HG03575 (cell line): ENCODE measurements around the gene SNX9.
"Not testable (repeated sequence)": the region's sequence is repeated elsewhere in the genome, so short reads cannot be mapped to it uniquely, and the experiment has no call there.

Experiments used
- ATAC-seq: cut with Tn5 transposase; IDR thresholded peaks from one replicate; pipeline ENCODE4 v1.9.1; 2021; ENCODE audit not compliant: unreplicated experiment, insufficient number of reproducible peaks, low FRiP score; ENCODE audit errors: extremely low read depth

The SNX9 gene

GRCh38 chr6:157900262-157900661 is 77.2 kb downstream of the SNX9 start:
- not testable (repeated sequence) for ATAC-seq

DNA sequence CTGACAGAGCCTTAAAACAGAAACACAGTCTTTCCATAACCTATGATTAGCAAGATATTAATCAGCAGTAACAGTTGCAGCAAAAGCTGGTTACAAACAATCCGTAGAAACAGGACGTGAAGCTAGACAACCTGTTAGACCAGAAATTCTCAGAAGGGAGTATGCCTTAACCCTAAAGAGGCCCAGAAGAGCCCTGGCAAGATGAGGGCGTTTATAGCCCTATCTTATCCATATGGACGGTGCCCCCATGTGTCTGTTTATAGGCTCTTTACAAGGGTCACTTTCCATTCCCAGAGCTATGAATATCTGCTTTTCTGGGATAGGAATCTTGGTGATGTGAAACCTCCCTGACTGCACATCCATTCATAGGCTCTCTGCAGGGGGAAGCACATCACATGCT is 77.7 kb downstream of the SNX9 start:
- ATAC-seq: not testable (repeated sequence)

DNA sequence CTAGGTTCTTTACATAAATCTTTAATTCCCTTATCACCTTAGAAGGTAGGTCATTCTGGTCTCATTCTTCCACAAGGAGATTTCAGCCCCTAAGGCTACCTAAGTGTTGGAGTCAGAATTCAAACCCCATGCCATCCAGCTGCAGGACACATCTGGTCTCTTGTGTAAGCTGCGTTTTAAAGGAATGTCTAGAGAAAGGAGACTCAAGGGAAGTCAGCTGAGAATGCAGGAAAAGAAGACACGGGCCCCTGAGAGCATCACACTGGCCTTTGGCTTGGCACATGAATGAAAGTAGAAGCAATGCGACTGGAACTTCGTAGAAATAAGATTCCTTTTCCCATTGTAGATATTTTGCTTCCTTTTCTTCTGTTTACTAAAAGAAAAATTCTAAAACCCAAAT is 82.0 kb downstream of the SNX9 start:
- ATAC-seq: no peak

- no peak for ATAC-seq
These were observed 82.7 kb downstream of the SNX9 start for GRCh38 chr6:157905590-157906342.

GRCh38 chr6:157906537-157907061 is 83.6 kb downstream of the SNX9 start:
- ATAC-seq: no peak

DNA sequence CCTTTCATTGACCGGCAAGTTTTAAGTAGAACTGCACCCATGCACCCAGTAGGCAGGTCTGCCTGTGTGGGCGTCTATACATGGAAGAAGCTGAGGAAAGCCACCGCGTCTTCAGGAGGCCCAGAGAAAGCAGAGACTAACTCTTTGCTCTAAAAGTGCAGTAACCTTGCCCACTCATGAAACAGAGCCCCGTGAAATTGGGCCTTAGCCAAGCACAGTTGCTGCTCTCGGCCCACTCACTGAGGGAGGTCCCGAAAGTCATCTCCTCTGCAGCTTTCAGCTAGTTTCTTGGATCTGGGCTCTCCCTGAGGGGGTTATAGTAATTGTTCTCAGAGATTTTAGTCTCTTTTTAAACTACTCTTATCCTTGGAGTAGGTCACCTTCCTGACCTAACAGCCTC is 84.6 kb downstream of the SNX9 start:
- ATAC-seq: no peak

DNA sequence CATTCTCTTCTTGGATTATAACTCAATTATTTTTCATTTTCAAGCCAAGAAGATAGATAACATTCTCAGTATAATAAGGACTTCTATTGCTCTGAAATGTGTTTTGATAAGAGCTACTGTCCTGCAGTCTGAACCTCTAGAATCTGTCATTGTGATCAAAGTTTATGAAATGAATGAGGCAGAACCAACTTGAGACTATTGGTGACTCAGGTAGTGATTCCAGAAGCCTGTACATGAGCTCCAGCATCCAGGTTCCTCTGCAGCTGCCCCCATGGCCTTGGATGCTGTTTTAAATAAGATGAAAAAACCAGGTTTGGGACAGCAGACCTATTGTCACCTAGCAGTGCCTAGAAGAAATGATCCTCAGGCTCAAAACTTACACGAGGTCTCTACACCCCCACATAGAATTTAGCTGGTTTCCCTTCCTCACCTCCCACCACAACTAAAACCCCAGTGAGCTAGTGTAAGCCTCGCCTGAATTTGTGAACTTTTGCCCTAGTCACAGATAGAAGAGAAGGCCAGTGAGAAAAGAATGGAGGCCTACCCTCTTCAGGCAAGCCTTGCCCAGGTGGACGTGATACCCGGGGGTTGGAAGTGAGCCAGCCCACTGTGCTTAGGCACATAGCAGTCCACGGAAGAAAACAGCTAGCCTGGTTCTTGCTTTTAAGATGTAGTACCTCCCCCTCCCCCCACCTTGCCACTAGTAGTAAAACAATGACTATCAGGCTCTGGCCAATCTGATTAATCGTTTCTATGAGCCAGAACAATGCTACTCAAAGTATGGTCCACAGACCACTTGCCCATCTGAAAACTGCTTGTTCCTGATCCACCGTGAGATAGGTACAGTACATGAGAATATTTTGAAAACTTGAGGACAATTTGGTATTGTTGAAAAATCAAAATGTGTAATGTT is 85.6 kb downstream of the SNX9 start:
- no peak for ATAC-seq

DNA sequence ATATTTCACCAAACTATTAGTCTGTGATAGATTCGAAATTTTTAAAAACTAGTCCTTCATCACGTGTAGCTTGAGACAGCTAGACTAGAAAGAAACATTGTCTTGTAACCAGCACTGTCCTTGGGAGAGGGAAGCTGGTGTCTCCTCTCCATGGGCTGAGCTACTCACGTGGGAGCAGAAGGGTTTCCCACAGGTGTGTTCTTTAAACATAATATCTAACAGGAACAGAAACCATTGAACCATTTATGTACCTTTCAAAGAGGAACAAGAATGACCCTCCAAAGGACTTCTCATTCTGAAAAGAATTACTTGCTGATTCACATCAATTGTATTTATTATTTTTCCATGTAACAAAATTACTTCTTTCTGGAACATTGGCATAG is 86.2 kb downstream of the SNX9 start:
- no peak for ATAC-seq

GRCh38 chr6:157911278-157911677 is 88.2 kb downstream of the SNX9 start:
- ATAC-seq: no peak

DNA sequence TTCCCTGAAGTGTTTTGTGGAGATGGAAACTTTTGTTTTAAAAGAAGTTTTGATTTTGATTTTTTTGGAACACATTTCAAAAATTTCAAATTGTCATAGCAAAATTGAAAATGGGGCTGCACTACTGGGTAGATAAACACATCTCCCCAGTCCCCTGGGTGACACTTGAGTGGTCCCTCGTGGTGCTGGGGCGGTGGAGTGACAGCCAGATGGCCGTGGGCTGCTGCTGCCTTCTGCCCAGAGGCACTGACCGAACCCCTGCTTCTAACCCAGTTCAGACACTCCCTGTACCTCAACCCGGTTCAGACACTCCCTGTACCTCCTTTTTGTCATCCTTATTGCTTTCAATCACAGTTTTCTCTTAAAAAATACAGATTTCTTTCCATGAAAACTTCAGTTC is 88.7 kb downstream of the SNX9 start:
- ATAC-seq: no peak

DNA sequence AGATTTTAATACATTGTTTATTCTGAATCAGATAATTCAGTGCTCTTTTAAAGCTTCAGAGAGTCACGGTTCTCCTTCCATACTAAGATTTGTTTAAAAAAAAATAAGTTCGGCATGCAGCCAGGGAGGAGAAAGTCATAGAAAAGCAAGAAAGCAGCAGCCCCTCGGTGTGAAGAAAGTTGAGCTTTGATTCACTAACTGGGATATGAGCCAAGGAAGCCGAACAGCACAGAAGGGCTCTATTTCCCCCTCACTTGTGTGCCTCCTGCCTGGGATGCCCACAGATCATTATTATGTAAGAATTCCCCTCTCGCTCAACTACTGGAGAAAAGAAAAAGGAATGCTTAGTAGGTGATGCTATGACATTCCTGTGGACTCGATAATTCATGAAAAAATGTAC is 89.3 kb downstream of the SNX9 start:
- no peak for ATAC-seq

DNA sequence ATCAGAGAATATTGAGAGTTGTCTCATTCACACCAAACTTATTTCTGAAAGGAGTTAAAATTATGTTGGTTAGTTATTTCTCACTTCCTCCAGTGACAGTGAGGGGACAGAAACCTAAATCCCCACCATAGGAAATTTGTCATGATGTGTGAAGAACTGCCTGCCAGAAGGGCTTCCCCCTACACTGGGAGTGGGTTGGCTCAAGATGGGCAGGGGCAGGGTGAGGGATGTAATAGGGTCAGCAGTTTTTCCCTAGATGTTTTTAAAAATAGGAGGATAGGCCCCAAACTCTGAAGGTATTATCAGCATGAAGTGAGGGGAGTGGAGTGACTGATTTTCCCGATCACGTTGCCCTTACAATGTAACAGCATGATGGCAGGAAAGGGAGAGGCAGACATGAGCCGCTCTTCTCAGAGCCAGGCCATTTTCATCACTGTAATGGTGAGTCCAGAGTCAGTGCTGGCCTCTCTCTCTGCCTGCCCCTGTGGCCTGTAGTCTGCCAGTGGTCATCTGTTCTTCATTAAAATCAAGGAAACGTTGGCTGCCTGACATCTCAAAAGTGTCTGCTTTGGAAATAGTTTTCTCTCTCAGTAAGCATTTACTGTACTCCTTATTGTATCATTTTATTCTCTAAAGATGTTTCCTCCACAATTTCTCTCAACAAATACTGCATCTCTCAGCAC is 98.8 kb downstream of the SNX9 start:
- no peak for ATAC-seq

- ATAC-seq: no peak
These were observed 102.7 kb downstream of the SNX9 start for GRCh38 chr6:157925771-157926170.

DNA sequence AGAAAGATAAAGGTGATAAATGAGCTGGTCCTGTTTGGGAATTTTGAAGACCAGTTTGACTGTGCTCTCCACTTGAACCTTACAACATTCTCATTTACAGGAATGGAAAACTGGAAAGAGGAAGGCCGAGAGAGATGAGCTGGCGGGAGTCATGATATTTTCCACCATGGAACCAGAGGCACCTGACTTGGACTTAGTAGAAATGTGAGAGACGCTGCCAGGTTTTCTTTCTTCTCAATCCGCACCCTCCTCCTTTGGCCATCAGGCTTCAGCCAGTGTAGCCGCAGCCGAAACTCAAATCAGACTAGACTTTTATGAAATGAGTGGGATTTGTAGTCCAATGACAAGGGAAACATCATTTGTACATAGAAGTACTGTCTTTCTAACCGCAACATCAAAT is 104.0 kb downstream of the SNX9 start:
- no peak for ATAC-seq

DNA sequence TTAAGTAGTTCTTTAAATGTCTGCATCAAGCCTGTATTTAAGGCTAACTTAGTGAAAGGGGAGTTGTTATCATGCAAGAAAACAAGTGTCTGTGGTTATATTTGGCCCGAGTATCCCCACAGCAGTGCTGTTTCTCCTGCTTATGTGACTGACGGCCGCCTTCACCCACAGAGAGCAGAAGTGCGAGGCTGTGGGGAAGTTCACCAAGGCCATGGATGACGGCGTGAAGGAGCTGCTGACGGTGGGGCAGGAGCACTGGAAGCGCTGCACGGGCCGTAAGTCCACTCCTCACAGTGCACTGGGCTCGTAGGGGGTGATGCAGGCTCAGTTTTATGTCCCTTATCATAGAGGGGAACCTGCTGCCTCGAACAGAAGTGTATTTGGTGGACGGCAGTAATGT is 105.4 kb downstream of the SNX9 start:
- no peak for ATAC-seq

- ATAC-seq: no peak
These were observed 106.0 kb downstream of the SNX9 start for GRCh38 chr6:157929076-157929475.

DNA sequence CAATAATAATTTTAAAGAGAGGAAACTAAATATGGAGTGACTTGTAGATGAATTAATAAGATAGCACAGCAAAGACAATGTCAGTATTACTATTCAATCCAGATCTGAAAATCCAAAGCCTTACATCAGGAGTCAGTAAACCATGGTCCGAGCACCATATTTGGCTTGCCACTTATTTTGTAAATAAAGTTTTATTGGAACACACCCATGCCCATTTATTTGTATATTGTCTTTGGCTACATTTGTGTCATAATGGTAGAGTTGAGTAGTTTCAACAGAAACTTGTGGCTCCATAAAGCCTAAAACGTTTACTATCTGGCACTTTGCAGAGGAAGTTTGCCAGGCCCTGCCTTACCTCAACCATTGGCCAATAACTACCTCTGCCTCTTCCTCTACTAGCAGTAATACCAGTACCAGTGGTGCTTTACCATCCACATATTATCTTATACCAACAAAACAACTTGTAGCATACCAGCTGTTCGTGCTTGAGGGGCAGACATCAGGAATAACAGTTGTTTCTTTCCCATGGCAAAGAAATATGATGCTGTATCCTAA is 106.8 kb downstream of the SNX9 start:
- no peak for ATAC-seq

GRCh38 chr6:157935786-157936185 is 112.7 kb downstream of the SNX9 start:
- ATAC-seq: no peak

DNA sequence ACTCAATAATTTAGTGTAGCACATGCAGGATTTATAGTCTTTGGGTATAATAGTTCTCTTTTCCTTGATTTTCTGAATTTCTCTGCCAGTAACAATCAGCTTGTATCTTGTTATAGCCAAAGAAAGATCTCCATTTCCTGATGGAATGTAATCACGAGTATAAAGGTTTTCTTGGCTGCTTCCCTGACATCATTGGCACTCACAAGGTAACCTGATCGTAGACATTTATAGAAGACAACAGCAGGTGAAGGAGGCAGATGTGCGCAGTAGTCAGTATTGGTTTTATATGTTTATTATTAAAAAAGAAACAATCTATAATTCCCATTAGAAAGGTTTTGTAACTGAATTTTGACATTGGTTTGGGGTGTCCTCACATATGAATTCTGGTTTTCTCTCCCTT is 114.3 kb downstream of the SNX9 start:
- ATAC-seq: no peak
